Duodenal mucosa (tissue), 2 donors: ENCODE measurements around the gene SULT4A1.

ENCODE experiments used
- H3K27ac ChIP-seq: one replicate; pipeline ENCODE4 v1.7.0; 2013; ENCODE audit warnings: low read depth, low read length
- H3K27me3 ChIP-seq, 2 donors: one replicate each; pipeline ENCODE4 v1.7.0; 2013; ENCODE audit warnings: low read length in 2 of 2, control low read depth in 1 of 2; ENCODE audit not compliant: insufficient read depth in 2 of 2, control insufficient read depth in 1 of 2
- H3K36me3 ChIP-seq, 2 donors: one replicate each; pipeline ENCODE4 v1.7.0; 2013; ENCODE audit warnings: low read length in 2 of 2, control low read depth in 1 of 2; ENCODE audit not compliant: insufficient read depth in 2 of 2, control insufficient read depth in 1 of 2
- H3K4me1 ChIP-seq, 2 donors: one replicate each; pipeline ENCODE4 v1.7.0; 2013; ENCODE audit warnings: low read length in 2 of 2, control low read depth in 1 of 2; ENCODE audit not compliant: insufficient read depth in 2 of 2, control insufficient read depth in 1 of 2
- H3K4me3 ChIP-seq, 2 donors: one replicate each; pipeline ENCODE4 v1.7.0; 2013; ENCODE audit warnings: low read length in 2 of 2, low read depth in 1 of 2
- H3K9ac ChIP-seq, 2 donors: one replicate each; pipeline ENCODE4 v1.7.0; 2013; ENCODE audit warnings: low read length in 2 of 2, low read depth in 1 of 2
- H3K9me3 ChIP-seq, 2 donors: one replicate each; pipeline ENCODE4 v1.7.0; 2013; ENCODE audit warnings: low read length in 2 of 2, control low read depth in 1 of 2; ENCODE audit not compliant: control insufficient read depth in 1 of 2

The SULT4A1 gene

GRCh38 chr22:43853328-43853931, 8.9 kb downstream of the SULT4A1 start:
- Histone ChIP-seq H3K9me3 (no peaks in the 10 kb centered on the region), H3K9ac (no peak overlapping the region), H3K4me3 (no peak overlapping the region), H3K36me3 (no peaks in the 10 kb centered on the region), H3K27ac (no peak overlapping the region), H3K27me3 (no peaks in the 10 kb centered on the region), H3K4me1 (peaks cover 54 to 57% of the 10 kb centered on the region in 2 donors)

- no peak overlapping the region for H3K9ac ChIP-seq
- no peak overlapping the region for H3K27ac ChIP-seq
These were observed 9.6 kb downstream of the SULT4A1 start for GRCh38 chr22:43852573-43853327.

GRCh38 chr22:43851979-43852307, 10.4 kb downstream of the SULT4A1 start:
- Histone ChIP-seq H3K4me1 (peaks cover 55 to 58% of the 10 kb centered on the region in 2 donors), H3K27me3 (no peaks in the 10 kb centered on the region)

More at GRCh38 chr22:43852573-43853327, 9.6 kb downstream of the SULT4A1 start:
- Histone ChIP-seq H3K4me3 (no peak overlapping the region), H3K4me1 (peaks cover 55 to 58% of the 10 kb centered on the region in 2 donors), H3K27me3 (no peaks in the 10 kb centered on the region), H3K36me3 (no peaks in the 10 kb centered on the region), H3K9me3 (no peaks in the 10 kb centered on the region)

GRCh38 chr22:43851058-43851978, 11.0 kb downstream of the SULT4A1 start:
- H3K36me3 ChIP-seq, result no peaks in the 10 kb centered on the region
- H3K27ac ChIP-seq, result no peak overlapping the region
- H3K27me3 ChIP-seq, result no peaks in the 10 kb centered on the region
- no peaks in the 10 kb centered on the region for H3K9me3 ChIP-seq
- no peak overlapping the region for H3K4me3 ChIP-seq
- peaks cover 55 to 58% of the 10 kb centered on the region in 2 donors for H3K4me1 ChIP-seq
- no peak overlapping the region for H3K9ac ChIP-seq

More at GRCh38 chr22:43851979-43852307, 10.4 kb downstream of the SULT4A1 start:
- H3K27ac ChIP-seq, result no peak overlapping the region
- no peak overlapping the region for H3K4me3 ChIP-seq
- no peaks in the 10 kb centered on the region for H3K9me3 ChIP-seq
- H3K36me3 ChIP-seq, result no peaks in the 10 kb centered on the region
- H3K9ac ChIP-seq, result no peak overlapping the region

GRCh38 chr22:43850529-43850928, 11.8 kb downstream of the SULT4A1 start:
- Histone ChIP-seq H3K4me1 (peaks cover 55 to 58% of the 10 kb centered on the region in 2 donors), H3K9me3 (no peaks in the 10 kb centered on the region), H3K36me3 (no peaks in the 10 kb centered on the region), H3K9ac (no peak overlapping the region), H3K27ac (no peak overlapping the region), H3K4me3 (no peak overlapping the region), H3K27me3 (no peaks in the 10 kb centered on the region)

GRCh38 chr22:43849731-43850130, 12.6 kb downstream of the SULT4A1 start:
- no peak overlapping the region for H3K27ac ChIP-seq
- H3K4me1 ChIP-seq, result peaks cover 54 to 56% of the 10 kb centered on the region in 2 donors
- no peaks in the 10 kb centered on the region for H3K27me3 ChIP-seq
- no peaks in the 10 kb centered on the region for H3K36me3 ChIP-seq
- no peak overlapping the region for H3K4me3 ChIP-seq
- no peaks in the 10 kb centered on the region for H3K9me3 ChIP-seq
- no peak overlapping the region for H3K9ac ChIP-seq

GRCh38 chr22:43848366-43849171, 13.7 kb downstream of the SULT4A1 start:
- Histone ChIP-seq H3K4me1 (peaks cover 42 to 45% of the 10 kb centered on the region in 2 donors), H3K27ac (no peak overlapping the region), H3K27me3 (no peaks in the 10 kb centered on the region), H3K4me3 (no peak overlapping the region), H3K36me3 (no peaks in the 10 kb centered on the region), H3K9ac (no peak overlapping the region), H3K9me3 (no peaks in the 10 kb centered on the region)

GRCh38 chr22:43847376-43848289, 14.7 kb downstream of the SULT4A1 start:
- H3K9me3 ChIP-seq, result no peaks in the 10 kb centered on the region
- no peak overlapping the region for H3K27ac ChIP-seq
- no peak overlapping the region for H3K4me3 ChIP-seq
- no peak overlapping the region for H3K9ac ChIP-seq
- no peaks in the 10 kb centered on the region for H3K27me3 ChIP-seq
- no peaks in the 10 kb centered on the region for H3K36me3 ChIP-seq
- peaks cover 33 to 36% of the 10 kb centered on the region in 2 donors for H3K4me1 ChIP-seq

GRCh38 chr22:43846966-43847365, 15.3 kb downstream of the SULT4A1 start:
- Histone ChIP-seq H3K9me3 (no peaks in the 10 kb centered on the region), H3K9ac (no peak overlapping the region), H3K4me1 (peaks cover 29 to 32% of the 10 kb centered on the region in 2 donors), H3K4me3 (no peak overlapping the region), H3K36me3 (no peaks in the 10 kb centered on the region), H3K27ac (no peak overlapping the region), H3K27me3 (no peaks in the 10 kb centered on the region)
